Stimulated activated effector memory CD8-positive, alpha-beta T cell treated with anti-CD3 and anti-CD28 coated beads, Interleukin-12 subunit alpha, Interleukin-12 subunit beta, amount 100 ng/mL, for 72 hours (primary cell): Measurements from ENCODE around the gene SVIP.

Experiments used
- ATAC-seq: fragments of 150-1000 bp; cut with Tn5 transposase; 2 replicates; pipeline ENCODE4 v1.10.0; 2021
- DNase-seq, 2 donors: peaks; one replicate each; pipeline ENCODE4 v3.0.0; 2021 to 2022; ENCODE audit warnings: low spot score in 2 of 2
- H3K27ac Mint-ChIP-seq: one replicate; pipeline ENCODE4 v1.8.0; 2022; ENCODE audit warnings: mild to moderate bottlenecking, mixed read lengths
- H3K36me3 Mint-ChIP-seq: one replicate; pipeline ENCODE4 v1.8.0; 2022; ENCODE audit warnings: mild to moderate bottlenecking, mixed read lengths
- H3K4me1 Mint-ChIP-seq: one replicate; pipeline ENCODE4 v1.8.0; 2022; ENCODE audit warnings: mixed read lengths
- H3K4me3 Mint-ChIP-seq: one replicate; pipeline ENCODE4 v1.8.0; 2022; ENCODE audit warnings: mild to moderate bottlenecking, mixed read lengths
- H3K9me3 Mint-ChIP-seq: one replicate; pipeline ENCODE4 v1.8.0; 2022; ENCODE audit warnings: mixed read lengths

Gene SVIP

GRCh38 chr11:22829231-22830081 lies at the start of gene SVIP:
SVIP (minus strand) TSS chr11:22829801; CDS start chr11:22829748, 53 bp downstream.
- peaks cover 8% of the 10 kb centered on the region for H3K4me1 Mint-ChIP-seq
- DNase-seq (peak; percentile 90 to 96), ATAC-seq (peak; percentile 89)
- peak within 1 kb of the TSS; percentile 74 for H3K27ac Mint-ChIP-seq
- H3K9me3 Mint-ChIP-seq, result no peaks in the 10 kb centered on the region
- H3K4me3 Mint-ChIP-seq, result peak within 1 kb of the TSS; percentile 79
- peaks cover 26% of the 10 kb centered on the region for H3K36me3 Mint-ChIP-seq

GRCh38 chr11:22878604-22879003 lies 49.0 kb upstream of the SVIP start:
- H3K9me3 Mint-ChIP-seq, result no peaks in the 10 kb centered on the region
- no peaks in the 10 kb centered on the region for H3K4me1 Mint-ChIP-seq
- no peak overlapping the region for H3K4me3 Mint-ChIP-seq
- DNase-seq (no peak), ATAC-seq (no peak)
- H3K27ac Mint-ChIP-seq, result no peak overlapping the region
- H3K36me3 Mint-ChIP-seq, result no peaks in the 10 kb centered on the region

GRCh38 chr11:22878039-22878438 lies 48.4 kb upstream of the SVIP start:
- Mint-ChIP-seq H3K27ac (no peak overlapping the region), H3K36me3 (no peaks in the 10 kb centered on the region)

GRCh38 chr11:22875869-22876473 lies 46.4 kb upstream of the SVIP start:
- H3K4me1 Mint-ChIP-seq, result no peaks in the 10 kb centered on the region
- DNase-seq (peak; percentile 30 to 68), ATAC-seq (peak; percentile 86)
- no peak overlapping the region for H3K27ac Mint-ChIP-seq
- no peak overlapping the region for H3K4me3 Mint-ChIP-seq
- no peaks in the 10 kb centered on the region for H3K9me3 Mint-ChIP-seq
- H3K36me3 Mint-ChIP-seq, result no peaks in the 10 kb centered on the region

More at GRCh38 chr11:22878039-22878438, 48.4 kb upstream of the SVIP start:
- H3K4me1 Mint-ChIP-seq, result no peaks in the 10 kb centered on the region
- ATAC-seq, result no peak
- no peak for DNase-seq
- H3K4me3 Mint-ChIP-seq, result no peak overlapping the region
- H3K9me3 Mint-ChIP-seq, result no peaks in the 10 kb centered on the region

GRCh38 chr11:22869325-22869724 lies 39.7 kb upstream of the SVIP start:
- H3K36me3 Mint-ChIP-seq, result no peaks in the 10 kb centered on the region
- H3K4me3 Mint-ChIP-seq, result no peak overlapping the region
- H3K27ac Mint-ChIP-seq, result no peak overlapping the region
- no peaks in the 10 kb centered on the region for H3K4me1 Mint-ChIP-seq
- peak; percentile 34 for ATAC-seq
- no peak for DNase-seq
- H3K9me3 Mint-ChIP-seq, result no peaks in the 10 kb centered on the region

- Mint-ChIP-seq H3K4me3 (no peak within 1 kb of the TSS), H3K4me1 (no peaks in the 10 kb centered on the region), H3K27ac (no peak within 1 kb of the TSS), H3K9me3 (no peaks in the 10 kb centered on the region), H3K36me3 (no peaks in the 10 kb centered on the region)
- DNase-seq (no peak), ATAC-seq (peak; percentile 16)
Observed at GRCh38 chr11:22860241-22860640, 30.6 kb upstream of the SVIP start, which contains the start of gene CCDC179. CCDC179 (minus strand) TSS chr11:22860474; CDS start chr11:22860421, 53 bp downstream.

GRCh38 chr11:22859756-22860155 lies 30.2 kb upstream of the SVIP start:
- ATAC-seq, result no peak
- no peak overlapping the region for H3K4me3 Mint-ChIP-seq
- H3K4me1 Mint-ChIP-seq, result no peaks in the 10 kb centered on the region
- DNase-seq, result no peak
- no peaks in the 10 kb centered on the region for H3K9me3 Mint-ChIP-seq
- no peaks in the 10 kb centered on the region for H3K36me3 Mint-ChIP-seq
- H3K27ac Mint-ChIP-seq, result no peak overlapping the region

GRCh38 chr11:22851477-22851876 lies 21.9 kb upstream of the SVIP start:
- H3K36me3 Mint-ChIP-seq, result no peaks in the 10 kb centered on the region
- no peak for DNase-seq
- ATAC-seq, result no peak
- no peaks in the 10 kb centered on the region for H3K4me1 Mint-ChIP-seq
- no peak overlapping the region for H3K4me3 Mint-ChIP-seq
- H3K9me3 Mint-ChIP-seq, result no peaks in the 10 kb centered on the region
- H3K27ac Mint-ChIP-seq, result no peak overlapping the region

GRCh38 chr11:22846726-22847125 lies 17.1 kb upstream of the SVIP start:
- no peak for ATAC-seq

GRCh38 chr11:22832315-22833015 lies 2.9 kb upstream of the SVIP start:
- peaks cover 8% of the 10 kb centered on the region for H3K4me1 Mint-ChIP-seq
- no peak overlapping the region for H3K4me3 Mint-ChIP-seq
- peaks cover under 1% of the 10 kb centered on the region for H3K36me3 Mint-ChIP-seq
- DNase-seq (no peak), ATAC-seq (peak; percentile 50)
- no peaks in the 10 kb centered on the region for H3K9me3 Mint-ChIP-seq
- no peak overlapping the region for H3K27ac Mint-ChIP-seq

More at GRCh38 chr11:22846726-22847125, 17.1 kb upstream of the SVIP start:
- Mint-ChIP-seq H3K36me3 (no peaks in the 10 kb centered on the region), H3K4me3 (no peak overlapping the region), H3K9me3 (no peaks in the 10 kb centered on the region), H3K27ac (no peak overlapping the region), H3K4me1 (no peaks in the 10 kb centered on the region)
- DNase-seq, result no peak

- peaks cover 20% of the 10 kb centered on the region for H3K36me3 Mint-ChIP-seq
- no peak for ATAC-seq
- peak overlapping the region; percentile 74 for H3K27ac Mint-ChIP-seq
- peak overlapping the region; percentile 79 for H3K4me3 Mint-ChIP-seq
- peaks cover 8% of the 10 kb centered on the region for H3K4me1 Mint-ChIP-seq
- H3K9me3 Mint-ChIP-seq, result no peaks in the 10 kb centered on the region
- no peak for DNase-seq
Observed at GRCh38 chr11:22830082-22830414, 447 bp upstream of the SVIP start.

GRCh38 chr11:22828373-22828772 lies 1.2 kb downstream of the SVIP start:
- no peak for ATAC-seq
- Mint-ChIP-seq H3K9me3 (no peaks in the 10 kb centered on the region), H3K27ac (peak overlapping the region; percentile 74), H3K4me3 (peak overlapping the region; percentile 79), H3K4me1 (peaks cover 8% of the 10 kb centered on the region), H3K36me3 (peaks cover 37% of the 10 kb centered on the region)
- no peak for DNase-seq

GRCh38 chr11:22822203-22822602 lies 7.4 kb downstream of the SVIP start:
- DNase-seq (no peak), ATAC-seq (no peak)
- Mint-ChIP-seq H3K9me3 (no peaks in the 10 kb centered on the region), H3K4me1 (no peaks in the 10 kb centered on the region), H3K4me3 (no peak overlapping the region), H3K36me3 (peaks cover 85% of the 10 kb centered on the region), H3K27ac (no peak overlapping the region)

- DNase-seq (no peak), ATAC-seq (no peak)
- Mint-ChIP-seq H3K4me1 (no peaks in the 10 kb centered on the region), H3K27ac (no peak overlapping the region), H3K9me3 (peaks cover 3% of the 10 kb centered on the region), H3K36me3 (no peaks in the 10 kb centered on the region), H3K4me3 (no peak overlapping the region)
Observed at GRCh38 chr11:22809893-22810292, 19.7 kb downstream of the SVIP start.

- Mint-ChIP-seq H3K4me1 (no peaks in the 10 kb centered on the region), H3K36me3 (no peaks in the 10 kb centered on the region), H3K4me3 (no peak overlapping the region), H3K27ac (no peak overlapping the region), H3K9me3 (peaks cover 3% of the 10 kb centered on the region)
- no peak for ATAC-seq
- no peak for DNase-seq
Observed at GRCh38 chr11:22808571-22809197, 20.9 kb downstream of the SVIP start.
